BE2C (cell line): ENCODE measurements around the gene COL13A1.

ENCODE experiments used
- DNase-seq: peaks from one replicate; pipeline ENCODE4 v3.0.0-alpha.2; 2020
- H3K27me3 ChIP-seq: fragments of 250-450 bp; sonication (Bioruptor Pico); 2 replicates; pipeline ENCODE4 v1.5.1; 2020; ENCODE audit warnings: mild to moderate bottlenecking
- H3K36me3 ChIP-seq: fragments of 250-450 bp; sonication (Bioruptor Pico); 2 replicates; pipeline ENCODE4 v1.5.1; 2020; ENCODE audit warnings: mild to moderate bottlenecking
- H3K4me1 ChIP-seq: fragments of 250-450 bp; sonication (Bioruptor Pico); 2 replicates; pipeline ENCODE4 v1.5.1; 2020
- H3K4me3 ChIP-seq: 2 replicates; pipeline ENCODE4 v1.5.1; 2011; ENCODE audit warnings: low read depth, low read length
- H3K9me3 ChIP-seq: fragments of 250-450 bp; sonication (Bioruptor Pico); 2 replicates; pipeline ENCODE4 v1.5.1; 2020
- TF ChIP-seq, protein P1 (sequence below): IDR thresholded peaks from 2 replicates; pipeline ENCODE4 v1.5.1; 2012; ENCODE audit warnings: mild to moderate bottlenecking, low read depth, low read length

COL13A1 gene

DNA sequence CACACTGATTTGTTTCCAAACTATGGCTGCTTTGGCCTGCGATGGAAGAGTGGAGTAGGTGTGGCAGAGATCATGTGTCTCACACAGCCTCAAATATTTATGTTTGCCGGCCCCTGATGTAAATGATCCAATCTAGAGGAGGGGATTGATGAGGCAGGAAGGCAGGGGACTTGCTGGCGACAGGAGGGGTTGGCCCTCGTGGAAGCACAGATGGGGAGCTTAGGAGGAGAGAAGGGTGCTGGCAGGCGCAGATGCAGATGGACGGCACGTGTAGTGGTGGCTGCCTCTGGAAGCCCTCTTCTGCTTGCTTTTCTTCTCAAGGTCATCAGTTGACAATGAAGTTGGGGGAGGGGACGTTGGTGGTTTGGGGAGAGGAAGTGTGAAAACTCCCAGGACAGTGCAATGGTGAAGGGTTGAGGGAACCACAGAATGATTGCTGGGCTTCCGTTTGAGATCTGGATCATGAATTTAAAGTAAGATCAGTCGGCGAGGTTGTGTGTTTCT is 15.4 kb downstream of the COL13A1 start:
- no peaks in the 10 kb centered on the region for H3K36me3 ChIP-seq
- H3K4me1 ChIP-seq: no peaks in the 10 kb centered on the region
- TF ChIP-seq, protein P1, sequence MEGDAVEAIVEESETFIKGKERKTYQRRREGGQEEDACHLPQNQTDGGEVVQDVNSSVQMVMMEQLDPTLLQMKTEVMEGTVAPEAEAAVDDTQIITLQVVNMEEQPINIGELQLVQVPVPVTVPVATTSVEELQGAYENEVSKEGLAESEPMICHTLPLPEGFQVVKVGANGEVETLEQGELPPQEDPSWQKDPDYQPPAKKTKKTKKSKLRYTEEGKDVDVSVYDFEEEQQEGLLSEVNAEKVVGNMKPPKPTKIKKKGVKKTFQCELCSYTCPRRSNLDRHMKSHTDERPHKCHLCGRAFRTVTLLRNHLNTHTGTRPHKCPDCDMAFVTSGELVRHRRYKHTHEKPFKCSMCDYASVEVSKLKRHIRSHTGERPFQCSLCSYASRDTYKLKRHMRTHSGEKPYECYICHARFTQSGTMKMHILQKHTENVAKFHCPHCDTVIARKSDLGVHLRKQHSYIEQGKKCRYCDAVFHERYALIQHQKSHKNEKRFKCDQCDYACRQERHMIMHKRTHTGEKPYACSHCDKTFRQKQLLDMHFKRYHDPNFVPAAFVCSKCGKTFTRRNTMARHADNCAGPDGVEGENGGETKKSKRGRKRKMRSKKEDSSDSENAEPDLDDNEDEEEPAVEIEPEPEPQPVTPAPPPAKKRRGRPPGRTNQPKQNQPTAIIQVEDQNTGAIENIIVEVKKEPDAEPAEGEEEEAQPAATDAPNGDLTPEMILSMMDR: no peak
- no peak overlapping the region for H3K4me3 ChIP-seq
- no peak for DNase-seq
- H3K9me3 ChIP-seq: no peaks in the 10 kb centered on the region
- no peaks in the 10 kb centered on the region for H3K27me3 ChIP-seq

DNA sequence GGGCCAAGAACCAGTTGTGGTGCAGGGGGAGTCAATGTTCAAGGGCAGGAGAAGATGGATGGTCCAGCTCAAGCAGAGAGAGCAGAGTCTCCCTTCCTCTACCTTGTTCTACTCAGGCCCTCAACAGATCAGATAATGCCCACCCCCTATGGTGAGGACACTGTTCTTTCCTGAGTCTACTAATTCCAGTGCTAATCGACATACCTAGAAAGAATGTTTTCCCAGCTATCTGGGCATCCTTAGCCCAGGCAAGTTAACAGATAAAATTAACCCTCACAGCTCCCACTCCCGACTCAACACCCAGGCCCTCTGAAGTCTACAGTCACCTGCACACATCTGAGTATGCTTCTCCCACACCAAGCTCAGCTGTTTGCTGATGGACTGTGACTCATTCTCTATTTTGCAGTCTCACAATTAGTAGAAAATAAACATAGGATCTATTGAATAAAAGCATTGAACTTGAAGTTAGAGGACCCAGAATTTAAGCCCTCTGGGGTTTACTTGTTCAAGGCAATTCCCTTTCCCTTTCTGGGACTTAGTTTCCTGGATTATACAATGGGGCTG is 17.1 kb downstream of the COL13A1 start:
- no peaks in the 10 kb centered on the region for H3K36me3 ChIP-seq
- DNase-seq: no peak
- H3K27me3 ChIP-seq: no peaks in the 10 kb centered on the region
- H3K4me3 ChIP-seq: no peak overlapping the region
- H3K4me1 ChIP-seq: no peaks in the 10 kb centered on the region
- TF ChIP-seq, protein P1: no peak
- H3K9me3 ChIP-seq: no peaks in the 10 kb centered on the region

DNA sequence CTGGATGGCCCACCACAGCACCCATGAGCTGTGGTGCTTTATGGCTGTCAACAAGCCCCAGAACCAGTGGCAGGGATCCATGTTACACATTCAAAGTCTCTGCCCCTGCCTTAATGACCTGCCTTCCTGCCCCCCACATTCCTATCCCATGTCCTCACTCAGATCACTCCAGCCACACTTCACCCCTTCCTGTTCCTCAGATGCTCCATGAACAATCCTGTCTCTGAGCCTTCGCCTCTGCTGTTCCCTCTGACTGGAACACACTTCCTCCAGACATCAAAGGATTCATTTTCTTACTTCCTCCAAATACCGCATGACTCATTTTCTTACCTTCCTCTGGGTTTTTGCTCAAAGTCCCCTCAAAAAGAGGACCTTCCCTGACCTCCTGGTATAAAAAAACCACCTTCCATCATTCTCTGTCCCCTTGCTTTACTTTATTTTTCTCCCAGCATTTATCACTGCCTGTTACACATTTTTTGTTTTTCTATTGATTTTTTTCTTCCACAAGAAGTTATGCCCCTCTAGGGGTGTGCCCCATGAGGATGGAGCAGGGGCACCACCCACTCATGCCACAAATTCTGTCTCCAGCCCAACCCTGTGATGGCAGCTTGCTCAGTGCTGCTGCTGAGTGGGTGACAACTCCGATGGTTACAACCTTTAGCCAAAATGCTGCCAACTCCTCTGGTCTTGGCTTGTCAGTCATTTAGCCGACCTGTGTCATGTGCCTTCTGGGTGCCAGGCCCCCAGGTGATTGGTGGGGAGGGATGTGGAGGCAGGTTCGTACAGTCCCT is 18.2 kb downstream of the COL13A1 start:
- Histone ChIP-seq H3K4me3 (no peak overlapping the region), H3K36me3 (no peaks in the 10 kb centered on the region), H3K27me3 (no peaks in the 10 kb centered on the region), H3K9me3 (no peaks in the 10 kb centered on the region), H3K4me1 (no peaks in the 10 kb centered on the region)
- TF ChIP-seq, protein P1: no peak
- no peak for DNase-seq

DNA sequence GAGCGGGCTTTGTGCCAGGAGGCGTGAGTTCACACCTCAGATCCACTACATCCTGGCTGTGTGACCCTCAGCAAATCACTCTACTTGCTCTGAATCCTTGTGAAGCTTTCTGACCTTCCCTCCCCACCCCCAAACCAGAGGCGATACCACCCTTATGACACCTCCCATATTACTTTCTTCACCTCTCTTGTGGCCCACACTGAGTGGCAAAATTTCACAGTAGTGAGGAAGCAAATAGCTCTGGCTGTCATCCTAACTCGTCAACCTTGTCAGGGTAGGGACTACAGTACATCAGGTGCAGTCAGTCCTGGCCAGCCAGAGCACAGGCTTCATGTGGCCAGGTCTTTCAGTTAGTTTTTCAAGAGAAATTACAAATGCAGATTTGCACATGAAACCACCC is 19.1 kb downstream of the COL13A1 start:
- TF ChIP-seq, protein P1: no peak
- no peak overlapping the region for H3K4me3 ChIP-seq
- H3K36me3 ChIP-seq: no peaks in the 10 kb centered on the region
- DNase-seq: no peak
- H3K9me3 ChIP-seq: no peaks in the 10 kb centered on the region
- H3K4me1 ChIP-seq: no peaks in the 10 kb centered on the region
- H3K27me3 ChIP-seq: no peaks in the 10 kb centered on the region

DNA sequence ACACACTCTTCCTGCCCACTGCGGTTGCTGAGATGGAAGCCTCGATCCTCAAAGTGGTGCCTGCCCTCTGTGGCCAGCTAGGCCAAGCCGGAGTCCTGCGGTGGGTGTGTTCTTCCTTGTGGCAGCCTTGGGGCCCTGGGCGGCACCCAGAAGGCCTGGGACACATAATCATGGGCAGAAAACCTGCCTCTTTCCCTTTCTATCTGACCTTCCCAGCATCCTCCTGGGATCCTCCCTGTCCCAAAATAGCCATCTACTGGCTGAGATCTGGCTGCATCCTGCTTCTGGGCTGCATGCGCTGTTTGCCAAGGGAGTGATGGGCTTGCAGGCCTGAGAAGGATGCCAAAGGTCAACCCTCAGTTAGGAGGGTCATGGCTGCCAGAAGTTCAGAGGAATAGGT is 23.9 kb downstream of the COL13A1 start:
- no peaks in the 10 kb centered on the region for H3K4me1 ChIP-seq
- DNase-seq: no peak
- H3K9me3 ChIP-seq: no peaks in the 10 kb centered on the region
- no peak overlapping the region for H3K4me3 ChIP-seq
- TF ChIP-seq, protein P1: no peak
- H3K27me3 ChIP-seq: no peaks in the 10 kb centered on the region
- no peaks in the 10 kb centered on the region for H3K36me3 ChIP-seq

DNA sequence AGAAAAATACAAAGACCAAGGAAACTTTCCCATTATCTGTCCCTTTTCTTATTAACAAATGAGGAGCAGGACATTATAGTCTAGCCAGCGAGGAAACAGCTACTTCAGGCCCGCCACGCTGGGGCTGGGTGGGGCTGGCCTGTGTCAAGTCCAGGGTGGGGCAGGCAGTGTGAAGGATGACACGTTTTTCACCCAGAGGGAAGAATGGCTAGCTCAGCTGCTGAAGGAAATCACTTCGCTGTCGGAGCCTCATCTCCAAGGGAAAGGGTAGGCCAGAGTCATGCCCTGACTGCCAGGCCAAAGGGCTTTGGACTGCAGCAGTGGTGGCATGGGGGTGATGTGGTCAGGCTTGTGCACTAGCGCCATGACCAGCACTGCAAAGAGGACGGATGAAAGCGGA is 24.4 kb downstream of the COL13A1 start:
- Histone ChIP-seq H3K9me3 (no peaks in the 10 kb centered on the region), H3K4me1 (no peaks in the 10 kb centered on the region), H3K4me3 (no peak overlapping the region), H3K27me3 (no peaks in the 10 kb centered on the region), H3K36me3 (no peaks in the 10 kb centered on the region)
- DNase-seq: no peak
- TF ChIP-seq, protein P1: no peak
